NCI-H2107 treated with DMSO at 0.1 percent for 48 hours (cell line): Measurements from ENCODE around the gene CALML6.

ENCODE experiments used
- DNase-seq: peaks from one replicate; lab custom pipeline; 2025; ENCODE audit not compliant: unreplicated experiment; lab: John Stamatoyannopoulos, UW

The CALML6 gene

DNA sequence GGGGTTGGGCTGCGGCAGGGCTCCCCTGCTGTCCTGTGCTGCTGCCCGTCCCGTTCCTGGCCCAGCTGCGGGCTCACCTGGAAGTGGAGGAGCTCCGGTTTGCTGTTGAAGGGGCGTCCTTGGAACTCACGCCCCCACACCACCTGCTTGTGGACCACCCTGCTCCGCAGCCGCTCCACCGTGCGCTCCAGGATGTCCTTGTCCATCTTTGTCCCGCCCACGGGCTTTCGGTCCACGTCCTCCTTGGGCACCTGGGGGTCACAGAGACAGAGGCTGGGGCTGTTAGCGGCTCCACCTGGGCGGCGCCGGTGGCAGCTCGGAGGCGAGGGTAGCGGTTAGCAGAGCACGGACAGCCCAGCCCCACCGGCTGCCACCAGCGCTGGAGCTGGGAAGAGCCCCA lies 49.8 kb downstream of the CALML6 start:
- DNase-seq = no peak

GRCh38 chr1:1965546-1965945 lies 50.5 kb downstream of the CALML6 start:
- no peak for DNase-seq

GRCh38 chr1:1966071-1966740 lies 51.1 kb downstream of the CALML6 start:
- DNase-seq = no peak
